HG03025 (cell line): ENCODE measurements around the gene ROBO1.

Experiments
- ATAC-seq: cut with Tn5 transposase; IDR thresholded peaks from one replicate; pipeline ENCODE4 v1.9.1; 2021; ENCODE audit warnings: mild to moderate bottlenecking, moderate library complexity; ENCODE audit not compliant: unreplicated experiment, low FRiP score

Gene ROBO1

GRCh38 chr3:78632925-78633553 is 1134.8 kb downstream of the ROBO1 start:
- no peak for ATAC-seq

GRCh38 chr3:78629544-78629943 is 1138.3 kb downstream of the ROBO1 start:
- no peak for ATAC-seq

- no peak for ATAC-seq
Observed at GRCh38 chr3:78621061-78621716, 1146.6 kb downstream of the ROBO1 start.

- ATAC-seq: no peak
Observed at GRCh38 chr3:78614486-78614885, 1153.3 kb downstream of the ROBO1 start.

- ATAC-seq: no peak
Observed at GRCh38 chr3:78613421-78613879, 1154.3 kb downstream of the ROBO1 start.

- ATAC-seq: no peak
Observed at GRCh38 chr3:78611278-78611677, 1156.5 kb downstream of the ROBO1 start.

- ATAC-seq: no peak
Observed at GRCh38 chr3:78610462-78611125, 1157.2 kb downstream of the ROBO1 start.

GRCh38 chr3:78606756-78607155 is 1161.0 kb downstream of the ROBO1 start:
- no peak for ATAC-seq

- no peak for ATAC-seq
Observed at GRCh38 chr3:78605178-78605577, 1162.6 kb downstream of the ROBO1 start.

GRCh38 chr3:78604341-78604740 is 1163.5 kb downstream of the ROBO1 start:
- no peak for ATAC-seq

GRCh38 chr3:78601249-78601648 is 1166.5 kb downstream of the ROBO1 start:
- no peak for ATAC-seq

GRCh38 chr3:78589778-78590177 is 1178.0 kb downstream of the ROBO1 start:
- ATAC-seq: no peak

GRCh38 chr3:78588906-78589621 is 1178.7 kb downstream of the ROBO1 start:
- ATAC-seq: no peak

GRCh38 chr3:78580681-78581080 is 1187.1 kb downstream of the ROBO1 start:
- ATAC-seq: no peak

GRCh38 chr3:78571486-78571885 is 1196.3 kb downstream of the ROBO1 start:
- no peak for ATAC-seq

- no peak for ATAC-seq
Observed at GRCh38 chr3:78570496-78570895, 1197.3 kb downstream of the ROBO1 start.

GRCh38 chr3:78569804-78570203 is 1198.0 kb downstream of the ROBO1 start:
- no peak for ATAC-seq

GRCh38 chr3:78565712-78566111 is 1202.1 kb downstream of the ROBO1 start:
- ATAC-seq: no peak

GRCh38 chr3:78562328-78562727 is 1205.5 kb downstream of the ROBO1 start:
- no peak for ATAC-seq
